HG03378 (cell line): ENCODE results near the gene AUH.
"Not testable (repeated sequence)": the region's sequence is repeated elsewhere in the genome, so short reads cannot be mapped to it uniquely, and the experiment has no call there.

Source experiments
- ATAC-seq: cut with Tn5 transposase; IDR thresholded peaks from one replicate; pipeline ENCODE4 v1.9.1; 2021; ENCODE audit warnings: mild to moderate bottlenecking, moderate library complexity; ENCODE audit not compliant: unreplicated experiment

AUH gene

GRCh38 chr9:91361291-91362050, at the start of gene AUH:
AUH (minus strand) TSS chr9:91361918; CDS start chr9:91361889, 29 bp downstream.
- peak; percentile 48 for ATAC-seq

- ATAC-seq: no peak
Observed at GRCh38 chr9:91411096-91411771, 49.5 kb upstream of the AUH start.

GRCh38 chr9:91410161-91410560, 48.4 kb upstream of the AUH start:
- no peak for ATAC-seq

- ATAC-seq: no peak
Observed at GRCh38 chr9:91408475-91408874, 46.8 kb upstream of the AUH start.

GRCh38 chr9:91407580-91408318, 46.0 kb upstream of the AUH start:
- no peak for ATAC-seq

GRCh38 chr9:91405343-91406077, 43.8 kb upstream of the AUH start:
- ATAC-seq: no peak

GRCh38 chr9:91403665-91404543, 42.2 kb upstream of the AUH start:
- no peak for ATAC-seq

- no peak for ATAC-seq
Observed at GRCh38 chr9:91398926-91399325, 37.2 kb upstream of the AUH start.

- ATAC-seq: peak; percentile 75
Observed at GRCh38 chr9:91395553-91396471, 34.1 kb upstream of the AUH start.

GRCh38 chr9:91395106-91395552, 33.4 kb upstream of the AUH start:
- ATAC-seq: no peak

GRCh38 chr9:91393826-91394225, 32.1 kb upstream of the AUH start:
- no peak for ATAC-seq

GRCh38 chr9:91392435-91392834, 30.7 kb upstream of the AUH start:
- ATAC-seq: no peak

- no peak for ATAC-seq
Observed at GRCh38 chr9:91391818-91392217, 30.1 kb upstream of the AUH start.

- ATAC-seq: no peak
Observed at GRCh38 chr9:91391412-91391811, 29.7 kb upstream of the AUH start.

GRCh38 chr9:91389686-91390085, 28.0 kb upstream of the AUH start:
- ATAC-seq: not testable (repeated sequence)

- no peak for ATAC-seq
Observed at GRCh38 chr9:91386765-91387164, 25.0 kb upstream of the AUH start.

- ATAC-seq: no peak
Observed at GRCh38 chr9:91384954-91385353, 23.2 kb upstream of the AUH start.

GRCh38 chr9:91383577-91383976, 21.9 kb upstream of the AUH start:
- ATAC-seq: no peak

- ATAC-seq: no peak
Observed at GRCh38 chr9:91382298-91382697, 20.6 kb upstream of the AUH start.
